ENCODE measurements around the gene INSIG2. TPM values are rescaled to one million over a fixed set of nuclear protein-coding genes. Genes with fewer than 3 reads are reported as not detected.
"Not testable (repeated sequence)": the region's sequence is repeated elsewhere in the genome, so short reads cannot be mapped to it uniquely, and the experiment has no call there.

INSIG2 gene
- total and polyA plus RNA-seq, 9 donors = 12.9 to 24.2 (median 17.3) TPM

DNA sequence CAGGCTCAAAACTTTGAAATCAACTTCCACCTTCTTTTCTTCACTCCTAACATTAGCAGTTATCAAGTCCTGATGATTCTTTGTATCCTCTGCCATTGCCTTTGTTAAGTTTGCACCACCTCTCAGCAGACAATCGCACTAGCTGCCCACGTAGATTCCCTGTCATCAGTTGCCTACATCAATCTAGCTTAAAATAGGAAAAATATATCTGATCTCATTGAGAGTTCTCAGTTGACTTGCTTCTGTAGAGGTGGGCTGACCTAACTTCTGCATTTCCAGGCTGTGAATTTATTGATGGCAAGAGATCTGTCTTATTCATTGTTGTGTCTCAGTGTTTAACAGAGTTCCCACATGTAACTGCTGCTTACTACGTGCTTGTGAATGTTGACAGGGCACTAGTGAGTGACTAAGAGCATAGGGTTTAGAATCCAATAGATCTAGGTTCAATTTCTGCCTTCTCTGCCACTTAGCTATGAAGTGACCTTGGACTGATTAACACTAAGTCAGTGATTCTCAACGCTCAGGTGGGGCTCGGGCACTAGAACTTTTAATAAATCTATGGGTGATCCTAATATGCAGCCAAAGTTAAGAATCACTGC, 3.7 kb upstream of the INSIG2 start:
- Histone ChIP-seq H3K27me3 (ENCODE audit: control insufficient read depth, insufficient read depth, low read length) (no peaks in the 10 kb centered on the region), H3K36me3 (ENCODE audit: control insufficient read depth, insufficient read depth, low read length) (no peaks in the 10 kb centered on the region), H3K4me3 (ENCODE audit: low read length) (no peak overlapping the region), H3K9me3 (replicated peaks; ENCODE audit: control insufficient read depth, low read depth, low read length) (no peaks in the 10 kb centered on the region), H3K27ac (ENCODE audit: low read length) (no peak overlapping the region), H3K4me1 (ENCODE audit: control insufficient read depth, insufficient read depth, low read length) (peaks cover 2% of the 10 kb centered on the region)
- no peak for DNase-seq
- 78% methylated on average over 1 of the region's 5 CpGs for WGBS (ENCODE audit: insufficient coverage)

DNA sequence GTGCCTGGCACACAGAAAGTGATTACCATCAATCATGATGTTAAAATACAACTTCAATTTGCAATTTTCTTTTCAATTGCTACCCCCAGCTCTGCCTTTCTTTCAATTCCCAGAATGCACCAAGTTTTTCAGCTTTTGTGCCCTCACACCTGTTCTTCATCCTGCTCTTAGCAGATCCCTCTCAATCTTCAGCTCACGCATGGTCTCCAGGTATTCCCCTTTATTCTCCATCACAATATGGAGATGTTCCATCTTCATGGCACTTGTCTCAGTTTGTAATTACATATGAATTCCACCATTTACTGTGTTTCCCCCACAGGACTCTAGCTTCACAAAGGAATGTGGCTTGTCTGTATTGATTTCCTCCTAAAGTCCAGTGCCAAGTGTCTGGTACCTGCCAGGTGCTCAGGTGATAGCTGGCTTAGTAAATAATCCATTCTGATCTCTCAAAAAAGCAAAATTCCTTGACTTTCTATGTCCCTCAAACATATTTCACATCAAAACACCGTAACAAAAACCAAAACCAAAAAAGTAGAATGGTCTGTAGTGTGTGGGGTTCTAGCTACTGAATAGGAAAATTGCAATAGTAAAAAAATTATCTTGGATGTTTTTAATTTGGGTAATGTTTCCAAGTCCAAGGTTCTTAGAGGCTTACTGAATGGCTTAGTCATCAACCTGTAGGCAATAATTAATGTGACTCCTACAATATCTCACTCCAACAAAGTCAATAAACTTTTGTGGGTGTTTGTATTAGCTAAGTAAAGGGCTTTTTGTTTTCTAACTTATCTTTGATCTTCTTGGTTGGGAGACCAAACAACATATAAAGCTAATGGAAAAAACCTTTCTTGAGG, 2.9 kb upstream of the INSIG2 start:
- H3K4me3 ChIP-seq (ENCODE audit: low read length) = no peak overlapping the region
- H3K27ac ChIP-seq (ENCODE audit: low read length) = no peak overlapping the region
- H3K4me1 ChIP-seq (ENCODE audit: control insufficient read depth, insufficient read depth, low read length) = peaks cover 2% of the 10 kb centered on the region
- WGBS (ENCODE audit: insufficient coverage) = 86% methylated on average over 1 of the region's 2 CpGs
- no peaks in the 10 kb centered on the region for H3K27me3 ChIP-seq (ENCODE audit: control insufficient read depth, insufficient read depth, low read length)
- no peak for DNase-seq
- H3K9me3 ChIP-seq (replicated peaks; ENCODE audit: control insufficient read depth, low read depth, low read length) = no peaks in the 10 kb centered on the region
- no peaks in the 10 kb centered on the region for H3K36me3 ChIP-seq (ENCODE audit: control insufficient read depth, insufficient read depth, low read length)

DNA sequence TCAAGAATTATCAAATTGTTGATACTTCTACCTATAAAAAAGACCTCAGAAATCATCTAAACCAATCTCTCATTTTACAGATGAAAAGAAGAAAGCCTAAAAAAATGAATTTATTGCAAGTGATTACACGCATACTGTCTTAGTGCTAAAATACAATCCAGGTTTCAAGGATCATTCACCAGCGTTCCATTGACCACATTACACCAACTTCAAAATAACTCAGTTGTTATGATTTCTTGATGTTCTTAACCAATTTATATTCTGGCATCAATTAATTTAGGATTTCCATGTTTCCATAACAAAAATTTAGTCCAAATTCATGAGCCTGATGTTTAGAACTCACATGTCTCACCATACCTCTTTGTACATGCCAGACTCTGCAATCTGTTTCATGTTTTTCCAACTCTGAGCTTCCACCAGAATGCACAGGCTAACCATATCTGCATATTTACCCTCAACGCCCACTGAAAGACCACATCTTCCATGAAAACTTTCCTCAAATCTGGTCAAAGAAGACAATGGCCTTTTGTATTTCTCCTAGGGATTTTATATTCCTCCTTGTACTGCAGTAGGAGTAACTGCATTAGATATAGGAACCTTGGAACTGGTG, 2.1 kb upstream of the INSIG2 start:
- DNase-seq = no peak
- H3K36me3 ChIP-seq (ENCODE audit: control insufficient read depth, insufficient read depth, low read length) = no peaks in the 10 kb centered on the region
- peaks cover 2% of the 10 kb centered on the region for H3K4me1 ChIP-seq (ENCODE audit: control insufficient read depth, insufficient read depth, low read length)
- H3K27me3 ChIP-seq (ENCODE audit: control insufficient read depth, insufficient read depth, low read length) = no peaks in the 10 kb centered on the region
- WGBS (ENCODE audit: insufficient coverage) = no CpG with 5 or more reads among the region's 3 CpGs
- no peaks in the 10 kb centered on the region for H3K9me3 ChIP-seq (replicated peaks; ENCODE audit: control insufficient read depth, low read depth, low read length)
- H3K27ac ChIP-seq (ENCODE audit: low read length) = no peak overlapping the region
- H3K4me3 ChIP-seq (ENCODE audit: low read length) = no peak overlapping the region

DNA sequence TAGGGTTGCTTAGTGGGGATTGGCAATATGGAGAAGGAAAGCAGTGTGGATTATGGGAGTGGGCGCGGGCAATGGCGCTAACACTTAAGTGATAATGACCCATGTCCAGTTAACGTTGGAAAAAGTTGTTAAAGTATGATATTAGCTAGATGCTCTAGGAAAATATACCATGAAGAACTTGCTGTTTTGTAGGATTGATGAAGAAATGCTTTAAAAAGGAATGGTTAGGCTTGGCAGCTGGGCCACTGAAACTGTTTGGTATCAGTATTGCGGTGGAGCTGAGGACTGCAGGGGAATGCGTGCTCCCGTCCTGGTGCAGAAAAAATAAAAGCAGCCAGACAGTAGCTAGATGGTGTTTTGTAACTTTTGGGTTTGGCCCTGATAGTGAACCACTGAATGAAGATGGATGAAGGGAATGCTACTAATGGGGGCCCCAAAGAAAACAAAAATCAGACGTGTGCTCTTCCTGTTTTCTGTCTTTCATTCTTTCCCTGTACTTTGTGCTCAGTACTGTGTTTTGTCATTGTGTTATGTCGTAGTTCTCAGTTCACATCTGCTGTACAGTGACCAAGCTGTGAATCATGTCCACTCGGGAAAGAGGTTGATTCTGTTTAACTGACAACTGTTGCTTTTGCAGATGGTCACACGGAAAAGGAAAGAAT, 999 bp downstream of the INSIG2 start:
- Histone ChIP-seq H3K27ac (ENCODE audit: low read length) (peak overlapping the region; percentile 36), H3K9me3 (replicated peaks; ENCODE audit: control insufficient read depth, low read depth, low read length) (no peaks in the 10 kb centered on the region), H3K36me3 (ENCODE audit: control insufficient read depth, insufficient read depth, low read length) (no peaks in the 10 kb centered on the region), H3K4me3 (ENCODE audit: low read length) (peak overlapping the region; percentile 68), H3K27me3 (ENCODE audit: control insufficient read depth, insufficient read depth, low read length) (no peaks in the 10 kb centered on the region), H3K4me1 (ENCODE audit: control insufficient read depth, insufficient read depth, low read length) (peaks cover 4% of the 10 kb centered on the region)
- WGBS (ENCODE audit: insufficient coverage) = 6% methylated on average over 10 of the region's 11 CpGs
- DNase-seq = peak; percentile 41

DNA sequence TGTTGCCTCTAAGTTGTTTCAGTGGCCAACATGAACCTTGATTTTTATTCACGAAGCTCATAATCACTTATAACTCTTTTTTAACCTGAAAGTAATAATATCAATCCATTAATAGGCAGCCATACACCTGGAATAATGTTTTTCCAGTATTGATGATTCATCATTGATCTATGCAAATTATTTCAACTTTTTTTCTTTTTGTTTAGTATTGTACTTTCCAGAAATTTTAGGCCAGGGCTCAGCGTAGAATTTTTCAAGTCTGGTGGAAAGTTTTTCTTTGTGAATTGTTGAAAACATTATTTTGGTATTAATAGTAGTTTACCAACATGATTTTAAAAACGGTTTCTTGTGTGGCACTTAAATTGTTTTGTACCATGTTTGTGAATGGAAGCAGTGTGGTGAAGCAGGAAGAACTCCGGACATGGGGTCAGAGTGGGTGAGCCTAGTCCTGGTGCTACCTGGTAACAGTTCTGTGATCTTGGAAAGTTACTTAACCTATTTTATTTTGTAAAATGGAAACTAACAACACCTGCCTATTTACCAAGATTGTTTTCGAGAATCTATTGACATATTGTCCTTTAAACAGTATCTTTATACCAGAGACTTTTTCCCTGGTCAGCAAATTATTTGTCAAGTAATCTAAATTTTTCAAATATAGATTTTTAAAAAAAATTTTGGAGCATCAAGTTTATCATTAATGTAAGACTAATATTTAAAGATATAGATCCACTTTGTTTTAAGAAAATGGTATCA, 2.3 kb downstream of the INSIG2 start:
- no peaks in the 10 kb centered on the region for H3K9me3 ChIP-seq (replicated peaks; ENCODE audit: control insufficient read depth, low read depth, low read length)
- DNase-seq = no peak
- WGBS (ENCODE audit: insufficient coverage) = no CpG with 5 or more reads among the region's 5 CpGs
- no peak overlapping the region for H3K4me3 ChIP-seq (ENCODE audit: low read length)
- no peaks in the 10 kb centered on the region for H3K36me3 ChIP-seq (ENCODE audit: control insufficient read depth, insufficient read depth, low read length)
- H3K27me3 ChIP-seq (ENCODE audit: control insufficient read depth, insufficient read depth, low read length) = no peaks in the 10 kb centered on the region
- H3K4me1 ChIP-seq (ENCODE audit: control insufficient read depth, insufficient read depth, low read length) = peaks cover 4% of the 10 kb centered on the region
- H3K27ac ChIP-seq (ENCODE audit: low read length) = no peak overlapping the region

DNA sequence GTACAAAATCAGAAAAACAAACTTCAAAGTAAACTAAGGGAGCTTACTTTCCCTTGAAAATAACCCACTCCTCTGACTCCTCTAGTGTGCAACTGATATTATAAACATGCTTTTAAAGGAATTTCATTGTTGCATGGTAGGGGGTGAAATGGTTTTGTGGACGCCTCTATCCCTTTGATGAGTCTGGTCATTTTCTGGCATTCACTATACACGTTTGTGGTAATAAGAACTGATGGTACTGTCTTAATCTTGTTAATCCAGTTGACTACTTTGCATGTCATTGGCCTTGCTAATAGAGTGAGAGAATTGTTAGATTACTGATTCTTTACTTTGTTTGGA, 2.8 kb downstream of the INSIG2 start:
- Histone ChIP-seq H3K27me3 (ENCODE audit: control insufficient read depth, insufficient read depth, low read length) (no peaks in the 10 kb centered on the region), H3K4me1 (ENCODE audit: control insufficient read depth, insufficient read depth, low read length) (peaks cover 4% of the 10 kb centered on the region), H3K4me3 (ENCODE audit: low read length) (no peak overlapping the region), H3K9me3 (replicated peaks; ENCODE audit: control insufficient read depth, low read depth, low read length) (no peaks in the 10 kb centered on the region), H3K36me3 (ENCODE audit: control insufficient read depth, insufficient read depth, low read length) (no peaks in the 10 kb centered on the region), H3K27ac (ENCODE audit: low read length) (no peak overlapping the region)
- WGBS (ENCODE audit: insufficient coverage) = no CpG with 5 or more reads among the region's 2 CpGs
- no peak for DNase-seq

DNA sequence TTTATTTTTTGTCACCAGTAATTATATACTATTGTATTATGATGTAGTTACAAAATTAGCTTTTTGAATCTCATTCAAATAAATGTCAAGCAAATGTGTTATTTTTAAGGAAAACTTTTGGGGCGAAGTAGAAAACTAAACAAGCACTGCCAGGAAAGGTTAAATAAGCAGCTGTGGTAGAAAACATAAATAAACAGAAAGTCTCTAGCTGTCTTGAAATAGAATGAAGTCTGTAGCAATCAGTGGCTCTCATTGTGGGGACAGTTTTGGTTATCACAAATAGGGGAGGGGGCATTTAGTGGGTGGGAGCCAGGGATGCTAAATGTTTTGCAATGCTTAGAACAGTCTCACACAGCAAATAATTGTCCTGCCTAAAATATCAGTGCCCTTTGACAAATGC, 3.4 kb downstream of the INSIG2 start:
- DNase-seq = no peak
- WGBS (ENCODE audit: insufficient coverage) = no CpG with 5 or more reads among the region's 1 CpG
- Histone ChIP-seq H3K27ac (ENCODE audit: low read length) (no peak overlapping the region), H3K36me3 (ENCODE audit: control insufficient read depth, insufficient read depth, low read length) (peaks cover 3% of the 10 kb centered on the region), H3K27me3 (ENCODE audit: control insufficient read depth, insufficient read depth, low read length) (no peaks in the 10 kb centered on the region), H3K4me1 (ENCODE audit: control insufficient read depth, insufficient read depth, low read length) (peaks cover 4% of the 10 kb centered on the region), H3K9me3 (replicated peaks; ENCODE audit: control insufficient read depth, low read depth, low read length) (no peaks in the 10 kb centered on the region), H3K4me3 (ENCODE audit: low read length) (no peak overlapping the region)

DNA sequence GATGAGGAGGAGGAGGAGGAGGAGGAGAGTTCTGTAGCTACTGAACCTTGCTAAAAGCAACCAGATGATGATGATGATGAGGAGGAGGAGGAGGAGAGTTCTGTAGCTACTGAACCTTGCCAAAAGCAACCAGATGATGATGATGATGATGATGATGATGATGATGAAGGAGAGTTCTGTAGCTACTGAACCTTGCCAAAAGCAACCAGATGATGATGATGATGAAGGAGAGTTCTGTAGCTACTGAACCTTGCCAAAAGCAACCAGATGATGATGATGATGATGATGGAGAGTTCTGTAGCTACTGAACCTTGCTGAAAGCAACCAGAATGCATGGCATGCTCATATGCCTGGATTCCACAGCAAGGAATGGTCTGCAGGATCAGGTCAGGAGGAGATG, 5.8 kb downstream of the INSIG2 start:
- not testable (repeated sequence) for H3K4me1 ChIP-seq (ENCODE audit: control insufficient read depth, insufficient read depth, low read length); H3K27ac ChIP-seq (ENCODE audit: low read length); H3K4me3 ChIP-seq (ENCODE audit: low read length); H3K27me3 ChIP-seq (ENCODE audit: control insufficient read depth, insufficient read depth, low read length); H3K9me3 ChIP-seq (replicated peaks; ENCODE audit: control insufficient read depth, low read depth, low read length); DNase-seq
- peaks cover 11% of the 10 kb centered on the region for H3K36me3 ChIP-seq (ENCODE audit: control insufficient read depth, insufficient read depth, low read length)

DNA sequence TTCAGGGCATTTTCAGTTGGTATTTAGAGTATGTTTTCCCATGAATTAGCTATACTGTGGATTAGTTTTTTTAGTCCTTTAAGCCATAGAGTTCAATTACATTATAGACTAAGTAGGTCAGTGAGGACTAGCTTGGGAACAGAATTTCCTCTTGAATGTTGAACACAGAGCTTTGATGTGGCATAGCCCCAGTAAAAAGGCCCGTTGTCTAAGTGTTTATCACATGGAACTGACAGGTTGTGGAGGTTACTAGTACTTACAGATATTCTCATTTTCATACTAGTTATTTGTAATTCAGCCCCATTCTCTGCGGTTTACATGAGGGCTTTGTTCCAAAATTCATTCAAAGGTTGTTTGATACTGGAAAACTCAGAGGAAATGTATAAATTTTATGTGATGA, 6.2 kb downstream of the INSIG2 start:
- Histone ChIP-seq H3K9me3 (replicated peaks; ENCODE audit: control insufficient read depth, low read depth, low read length) (no peaks in the 10 kb centered on the region), H3K4me1 (ENCODE audit: control insufficient read depth, insufficient read depth, low read length) (peaks cover 2% of the 10 kb centered on the region), H3K27ac (ENCODE audit: low read length) (no peak overlapping the region), H3K27me3 (ENCODE audit: control insufficient read depth, insufficient read depth, low read length) (no peaks in the 10 kb centered on the region), H3K36me3 (ENCODE audit: control insufficient read depth, insufficient read depth, low read length) (peaks cover 11% of the 10 kb centered on the region), H3K4me3 (ENCODE audit: low read length) (no peak overlapping the region)
- WGBS (ENCODE audit: insufficient coverage) = no CpG with 5 or more reads among the region's 2 CpGs
- no peak for DNase-seq

DNA sequence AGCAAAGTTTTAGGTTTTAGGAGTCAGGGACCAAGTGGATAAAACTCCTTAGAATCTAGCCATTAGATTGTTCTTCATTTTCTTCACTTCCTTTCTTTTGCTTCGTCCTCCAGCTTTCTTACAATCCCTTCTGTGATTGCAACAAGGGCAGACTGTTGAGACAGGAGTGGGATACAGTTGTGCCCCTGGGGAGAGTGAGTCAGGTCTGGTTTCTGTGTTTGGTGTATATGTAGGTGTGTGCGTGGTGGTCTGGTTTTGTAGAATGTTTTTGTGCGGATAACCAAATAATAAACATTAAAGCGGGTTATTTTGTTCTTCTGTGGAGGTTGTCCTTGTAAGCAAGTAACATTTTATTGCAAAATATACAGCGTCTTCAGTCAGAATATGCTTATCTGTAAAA, 7.3 kb downstream of the INSIG2 start:
- no peak for DNase-seq
- H3K4me1 ChIP-seq (ENCODE audit: control insufficient read depth, insufficient read depth, low read length) = peaks cover 2% of the 10 kb centered on the region
- WGBS (ENCODE audit: insufficient coverage) = no CpG with 5 or more reads among the region's 5 CpGs
- H3K27ac ChIP-seq (ENCODE audit: low read length) = no peak overlapping the region
- H3K27me3 ChIP-seq (ENCODE audit: control insufficient read depth, insufficient read depth, low read length) = no peaks in the 10 kb centered on the region
- H3K9me3 ChIP-seq (replicated peaks; ENCODE audit: control insufficient read depth, low read depth, low read length) = no peaks in the 10 kb centered on the region
- H3K4me3 ChIP-seq (ENCODE audit: low read length) = no peak overlapping the region
- H3K36me3 ChIP-seq (ENCODE audit: control insufficient read depth, insufficient read depth, low read length) = peaks cover 17% of the 10 kb centered on the region
